ENCODE data around the gene GNAT1.

- TF ChIP-seq POLR2AphosphoS5 (IDR thresholded peaks at IDR 0.05; ENCODE audit: low read depth, low read length): no peak
- TF ChIP-seq SIN3A (IDR thresholded peaks at IDR 0.05; ENCODE audit: borderline replicate concordance, insufficient read depth, low read length): 0 out of 2 replicates have a peak, but pooled peaks have one; percentile 58
- no peak for TF ChIP-seq REST (IDR thresholded peaks at IDR 0.05; ENCODE audit: insufficient read depth in 1 of 2, low read depth in 2 of 2, low read length in 2 of 2)
- TF ChIP-seq TAF1 (IDR thresholded peaks at IDR 0.05; ENCODE audit: borderline replicate concordance, insufficient read depth, low read length): no peak
Measured at GRCh38 chr3:50246517-50246954, 55.1 kb downstream of the GNAT1 start.
